NCI-H460 (cell line): ENCODE data around the gene CRLF1. TPM values are rescaled to one million over a fixed set of nuclear protein-coding genes. Genes with fewer than 3 reads are reported as not detected.
A peak's percentile ranks its signal among the peaks of the same experiment; 100 is the strongest.
"Not testable (repeated sequence)": the region's sequence is repeated elsewhere in the genome, so short reads cannot be mapped to it uniquely, and the experiment has no call there.

Source experiments
- DNase-seq: peaks from one replicate; pipeline ENCODE4 v3.0.0-alpha.2; 2016; ENCODE audit warnings: low read depth; ENCODE audit errors: extremely low read depth
- total RNA-seq: library from RNA; depleted of rRNA; stranded (reverse); fragments of >200 nt; shearing (Covaris generic); gene quantifications from 2 replicates; pipeline ENCODE4 v1.2.3, GENCODE V29; 2014

CRLF1 gene
- total RNA-seq, 1 experiment from 2014 or later: 91.3 TPM

- DNase-seq: no peak
Observed at GRCh38 chr19:18594096-18594823, 12.3 kb downstream of the CRLF1 start.

GRCh38 chr19:18593367-18594095, 13.1 kb downstream of the CRLF1 start:
- DNase-seq: no peak

- DNase-seq: not testable (repeated sequence)
Observed at GRCh38 chr19:18592732-18593131, 13.9 kb downstream of the CRLF1 start.

GRCh38 chr19:18591735-18592385, 14.7 kb downstream of the CRLF1 start:
- DNase-seq: no peak

GRCh38 chr19:18590273-18591272, 16.0 kb downstream of the CRLF1 start:
- no peak for DNase-seq

GRCh38 chr19:18589380-18590272, 17.0 kb downstream of the CRLF1 start:
- peak; percentile 46 for DNase-seq

- peak; percentile 54 for DNase-seq
Observed at GRCh38 chr19:18588611-18589379, 17.8 kb downstream of the CRLF1 start, which contains the start of gene REX1BD. TSS of gene REX1BD (plus strand) at chr19:18588798. CDS start at chr19:18588802, 4 bp downstream.

- no peak for DNase-seq
Observed at GRCh38 chr19:18587962-18588610, 18.5 kb downstream of the CRLF1 start.

GRCh38 chr19:18587561-18587960, 19.0 kb downstream of the CRLF1 start:
- DNase-seq: no peak

GRCh38 chr19:18586306-18586705, 20.3 kb downstream of the CRLF1 start:
- no peak for DNase-seq

- no peak for DNase-seq
Observed at GRCh38 chr19:18580311-18580710, 26.3 kb downstream of the CRLF1 start.

GRCh38 chr19:18577365-18577914, 29.2 kb downstream of the CRLF1 start:
- DNase-seq: no peak

GRCh38 chr19:18576383-18576782, 30.2 kb downstream of the CRLF1 start:
- DNase-seq: no peak

GRCh38 chr19:18574691-18575291, 31.8 kb downstream of the CRLF1 start:
- DNase-seq: no peak

GRCh38 chr19:18571564-18572344, 34.8 kb downstream of the CRLF1 start, which contains the start of gene UBA52:
TSS of gene UBA52 (plus strand) at chr19:18571857. CDS start at chr19:18573301, 1,444 bp downstream.
- DNase-seq: peak; percentile 92

- no peak for DNase-seq
Observed at GRCh38 chr19:18568367-18568766, 38.2 kb downstream of the CRLF1 start.
